ENCODE data around the gene KRTAP22-2. TPM values are rescaled to one million over a fixed set of nuclear protein-coding genes. Genes with fewer than 3 reads are reported as not detected.
A peak's percentile ranks its signal among the peaks of the same experiment; 100 is the strongest.

KRTAP22-2 gene
- polyA plus RNA-seq (ENCODE audit: insufficient read length in 10 of 10) = not detected
- long read RNA-seq, donor 1 = 0 reads
- long read RNA-seq, donor 2 = 0 reads
- long read RNA-seq, donor 3 = 0 reads
- long read RNA-seq, donor 4 = 0 reads
- long read RNA-seq, donor 5 = 0 reads
- long read RNA-seq, donor 6 = 0 reads
- long read RNA-seq, donor 7 = 0 reads
- long read RNA-seq, donor 8 = 0 reads
- long read RNA-seq, donor 9 = 0 reads

GRCh38 chr21:30590297-30590696 is at the start of gene KRTAP22-2:
Gene KRTAP22-2 (minus strand): TSS chr21:30590397.
- no peak for DNase-seq

DNA sequence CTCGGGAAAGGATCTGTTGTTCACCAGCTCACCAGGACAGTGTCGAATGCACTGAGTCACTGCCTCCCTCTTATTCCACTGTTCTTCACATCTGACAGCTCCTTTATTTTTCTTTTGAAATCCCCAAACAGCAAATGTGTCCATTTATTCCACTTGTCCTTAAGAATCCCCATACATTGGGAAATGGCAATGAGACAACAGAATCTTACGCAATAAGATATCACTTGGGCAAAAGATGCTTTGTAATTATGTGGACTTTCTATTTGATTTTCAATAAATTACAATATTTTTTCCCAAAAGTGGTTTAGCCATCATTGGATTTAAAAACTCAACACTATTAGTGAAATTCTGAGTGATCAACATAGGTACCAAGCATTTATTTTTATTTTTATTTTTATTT is 48.5 kb upstream of the KRTAP22-2 start:
- no peak for DNase-seq

DNA sequence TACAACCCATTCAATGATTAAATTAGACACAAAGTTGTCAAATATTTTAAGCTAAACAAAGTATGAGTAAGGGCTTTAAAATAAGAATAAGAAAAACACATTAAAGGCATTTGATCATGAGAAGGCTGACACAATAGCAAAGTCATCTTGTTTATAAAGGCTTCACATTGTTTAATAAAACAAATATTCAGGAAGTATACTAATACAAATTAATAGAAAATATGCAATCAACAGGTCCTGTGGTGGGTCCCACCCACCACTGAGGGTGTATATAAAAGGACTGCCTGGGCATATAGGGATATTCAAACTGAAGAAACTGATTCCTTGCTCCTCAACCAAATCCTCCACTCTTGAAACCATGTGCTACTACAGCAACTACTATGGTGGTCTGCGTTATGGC is 44.7 kb upstream of the KRTAP22-2 start, which contains the start of gene KRTAP20-2:
Gene KRTAP20-2 (plus strand): TSS at position 301 of the 400 bp plus-strand sequence. CDS start 58 bp downstream, at position 359.
- DNase-seq = no peak

- DNase-seq = peak in 1 of 3 donors; percentile 3
These were observed 39.0 kb upstream of the KRTAP22-2 start for GRCh38 chr21:30629200-30629599.

DNA sequence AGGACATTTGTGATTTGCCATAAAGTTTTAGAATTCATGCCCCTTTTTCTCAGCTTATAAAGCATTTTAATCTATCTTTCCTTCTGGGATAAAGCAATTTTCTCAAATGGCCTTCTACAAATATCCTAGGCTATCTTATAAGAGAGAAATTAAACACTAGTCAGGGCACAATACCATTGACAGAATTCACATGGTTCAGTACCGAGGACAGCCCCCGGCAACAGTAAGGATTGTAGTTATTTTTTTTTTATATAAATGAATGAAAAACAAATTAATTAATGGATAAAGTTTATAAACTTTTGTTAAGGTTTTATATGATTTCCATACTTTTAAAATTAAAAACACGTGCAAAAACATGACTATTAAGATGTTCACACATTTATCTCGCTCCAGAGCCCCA is 37.9 kb upstream of the KRTAP22-2 start:
- no peak for DNase-seq

DNA sequence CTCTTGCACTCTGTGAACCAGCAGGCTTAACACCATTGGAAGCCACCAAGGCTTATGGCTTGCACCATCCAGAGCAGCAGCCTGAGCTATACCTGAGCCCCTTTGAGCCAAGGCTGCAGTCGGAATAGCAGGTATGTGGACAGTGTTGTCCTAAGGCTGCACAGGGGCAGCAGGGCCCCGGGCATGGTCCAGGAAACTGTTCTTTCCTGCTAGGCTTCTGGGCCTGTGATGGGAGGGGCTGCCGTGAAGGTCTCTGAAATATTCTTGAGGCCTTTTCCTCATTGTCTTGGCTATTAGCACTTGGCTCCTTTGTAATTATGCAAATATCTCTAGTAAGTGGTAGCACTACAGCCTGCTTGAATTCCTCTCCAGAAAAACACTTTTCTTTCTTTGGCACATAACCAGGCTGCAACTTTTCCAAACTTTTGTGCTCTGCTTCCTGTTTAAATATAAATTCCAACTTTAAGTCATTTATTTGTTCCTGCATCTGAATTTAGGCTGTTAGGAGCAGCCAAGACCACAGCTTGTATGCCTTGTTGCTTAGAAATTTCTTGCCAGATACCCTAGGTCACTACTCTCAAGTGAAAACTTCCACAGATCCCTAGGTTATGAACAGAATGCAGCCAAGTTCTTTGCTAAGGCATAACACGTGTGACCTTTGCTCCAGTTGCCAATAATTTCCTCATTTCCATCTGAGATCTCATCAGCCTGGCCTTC is 35.4 kb upstream of the KRTAP22-2 start:
- peak in 2 of 3 donors; percentile 16 to 37 for DNase-seq

DNA sequence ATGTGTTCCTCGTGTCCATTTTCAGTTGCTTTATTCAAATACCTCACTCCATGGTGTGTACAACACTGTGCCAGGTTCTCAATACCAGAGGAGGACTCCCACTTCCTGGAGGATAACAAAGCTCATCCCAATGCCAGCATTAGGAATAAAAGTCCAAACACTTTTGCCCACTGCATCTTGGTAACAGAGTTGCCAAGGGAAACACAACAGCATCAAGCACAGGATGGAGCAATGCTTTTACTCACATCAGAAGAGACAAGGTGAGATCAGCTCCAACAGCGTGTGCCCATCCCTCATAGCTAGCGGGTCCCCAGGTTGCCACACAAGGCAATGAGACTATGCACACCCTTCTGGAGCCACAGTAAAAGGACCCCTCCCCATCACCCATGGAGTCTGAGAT is 33.2 kb upstream of the KRTAP22-2 start:
- DNase-seq = no peak

DNA sequence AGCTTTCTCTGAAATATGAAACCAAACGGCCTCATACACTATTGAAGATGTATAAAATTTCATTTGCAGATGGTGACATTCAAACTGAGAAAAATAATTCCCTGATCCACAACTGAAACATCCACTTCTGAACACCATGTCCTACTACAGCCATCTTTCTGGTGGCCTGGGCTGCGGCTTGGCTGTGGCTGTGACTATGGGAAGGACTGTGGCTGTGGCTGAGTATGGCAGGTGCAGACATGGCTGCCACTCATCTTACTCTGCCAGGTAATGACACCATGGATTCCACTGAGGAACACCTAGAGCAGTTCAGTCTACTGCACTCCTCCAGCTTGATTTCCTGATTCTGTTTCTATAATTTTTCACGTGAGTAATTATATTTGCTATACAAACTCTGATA is 30.3 kb upstream of the KRTAP22-2 start, which contains the start of gene KRTAP20-4:
Gene KRTAP20-4 (plus strand): TSS at position 106 of the 400 bp plus-strand sequence.
- DNase-seq = no peak

DNA sequence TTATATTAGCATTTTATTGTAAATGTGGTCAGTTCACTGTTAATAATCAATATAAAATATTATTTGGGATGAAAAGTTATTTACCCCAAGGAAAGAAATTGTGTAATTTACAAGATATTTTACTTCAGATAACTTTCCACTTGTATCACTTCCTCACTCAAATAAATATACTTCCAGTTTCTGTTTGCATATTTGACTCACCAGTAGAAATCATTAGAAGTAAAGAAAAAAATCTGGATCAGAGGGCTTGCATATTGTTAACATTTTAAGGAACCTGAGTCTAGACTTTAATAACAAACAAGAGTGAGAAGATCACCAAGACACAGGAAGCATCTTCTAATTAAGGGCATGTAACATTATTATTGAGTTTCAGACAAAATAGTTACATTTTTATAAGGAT is 29.9 kb upstream of the KRTAP22-2 start:
- DNase-seq = no peak

DNA sequence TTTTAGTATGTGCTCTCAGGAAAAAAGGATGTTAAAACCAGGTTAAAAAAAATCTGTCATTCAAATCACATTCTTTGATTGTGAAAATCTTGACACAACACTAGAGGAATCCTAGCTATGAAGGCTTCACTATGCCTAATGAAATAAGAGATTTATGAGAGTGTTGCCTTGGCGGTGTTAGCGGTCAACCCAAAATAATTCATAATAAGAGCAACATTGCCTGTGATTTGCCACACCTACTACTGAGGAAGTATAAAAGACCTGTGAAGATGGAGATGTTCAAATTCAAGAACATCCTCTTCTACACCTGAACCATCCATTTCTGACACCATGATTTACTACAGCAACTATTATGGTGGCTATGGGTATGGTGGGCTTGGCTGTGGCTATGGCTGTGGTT is 25.9 kb upstream of the KRTAP22-2 start, which contains the start of gene KRTAP20-1:
Gene KRTAP20-1 (plus strand): TSS at position 301 of the 400 bp plus-strand sequence. CDS start 30 bp downstream, at position 331.
- no peak for DNase-seq

- DNase-seq = no peak
These were observed 25.0 kb upstream of the KRTAP22-2 start for GRCh38 chr21:30615199-30615598.

- DNase-seq = no peak
These were observed 23.6 kb upstream of the KRTAP22-2 start, which contains the start of gene KRTAP6-1 for GRCh38 chr21:30613836-30614235. Gene KRTAP6-1 (minus strand): TSS chr21:30613930. CDS start chr21:30613904, 26 bp downstream.

GRCh38 chr21:30612132-30612531 is 21.9 kb upstream of the KRTAP22-2 start:
- DNase-seq = no peak

GRCh38 chr21:30605968-30606367 is 15.8 kb upstream of the KRTAP22-2 start:
- DNase-seq = no peak

- no peak for DNase-seq
These were observed 10.6 kb upstream of the KRTAP22-2 start, which contains the start of gene KRTAP22-1 for GRCh38 chr21:30600787-30601186. Gene KRTAP22-1 (plus strand): TSS chr21:30601087.

- no peak for DNase-seq
These were observed 8.6 kb upstream of the KRTAP22-2 start, which contains the start of gene KRTAP6-2 for GRCh38 chr21:30598802-30599201. Gene KRTAP6-2 (minus strand): TSS chr21:30598902. CDS start chr21:30598874, 28 bp downstream.

GRCh38 chr21:30592140-30592539 is 1.9 kb upstream of the KRTAP22-2 start, which contains the start of gene KRTAP6-3:
Gene KRTAP6-3 (plus strand): TSS chr21:30592440. CDS start chr21:30592446, 6 bp downstream.
- no peak for DNase-seq

DNA sequence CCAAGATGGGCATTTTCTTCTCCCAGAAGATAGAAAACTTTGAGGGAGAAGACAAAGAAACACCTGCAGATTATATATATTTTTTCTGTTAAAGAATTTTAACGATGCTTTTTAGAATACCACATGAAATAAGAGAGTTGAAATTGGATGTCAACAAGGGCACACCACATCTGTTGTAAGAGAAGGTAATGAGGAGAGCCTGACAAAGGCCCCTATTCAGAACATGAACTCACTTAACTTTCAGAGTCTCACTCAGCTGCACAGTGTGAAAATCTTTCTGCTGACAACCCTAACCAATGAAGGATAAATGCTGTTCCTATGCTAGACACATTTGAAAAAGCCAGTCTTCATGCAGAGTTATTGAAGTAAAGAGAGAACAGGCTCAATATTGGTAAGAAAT is 7.3 kb downstream of the KRTAP22-2 start:
- no peak for DNase-seq

DNA sequence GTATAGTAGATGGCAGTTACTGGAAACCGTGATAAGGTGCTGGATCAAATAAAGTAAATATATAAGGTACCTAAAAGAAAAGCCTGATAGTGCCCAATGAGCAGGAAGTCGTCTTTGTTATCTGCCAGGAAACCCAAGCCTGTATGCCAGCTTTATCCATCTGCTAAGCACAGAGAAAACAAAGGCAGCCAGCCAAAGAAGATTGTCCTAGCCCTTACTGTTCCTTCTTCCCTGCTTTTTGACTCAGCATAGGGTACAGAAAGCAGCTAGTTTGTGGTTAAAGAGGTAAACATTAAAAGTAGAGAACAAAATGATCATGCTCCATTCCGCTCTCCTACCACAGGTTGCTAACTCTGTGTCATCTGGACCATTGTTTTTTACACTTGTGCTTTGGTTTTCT is 10.1 kb downstream of the KRTAP22-2 start:
- DNase-seq = no peak

- DNase-seq = peak; percentile 6 to 48 (median 42)
These were observed 10.9 kb downstream of the KRTAP22-2 start for GRCh38 chr21:30579346-30579745.

GRCh38 chr21:30577766-30578165 is 12.4 kb downstream of the KRTAP22-2 start:
- no peak for DNase-seq

DNA sequence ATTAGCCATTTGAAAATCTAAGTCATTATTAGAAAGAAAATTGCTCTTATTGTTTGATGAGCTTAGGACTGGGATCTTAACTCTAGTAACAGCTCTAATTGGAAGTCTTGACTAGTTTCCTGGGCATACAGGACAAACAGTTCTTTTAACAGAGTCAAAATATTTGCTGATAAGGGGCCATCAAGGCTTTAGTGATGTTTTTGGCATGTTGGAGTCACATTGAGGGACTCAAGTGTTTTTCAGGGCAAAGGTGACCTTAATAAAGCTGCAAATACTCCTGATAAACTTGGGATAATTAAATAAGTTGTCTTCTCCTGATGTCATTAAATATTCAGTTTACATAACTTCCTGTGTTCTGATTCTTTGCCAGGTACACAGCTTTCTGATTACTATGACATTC is 22.6 kb downstream of the KRTAP22-2 start:
- DNase-seq = no peak

DNA sequence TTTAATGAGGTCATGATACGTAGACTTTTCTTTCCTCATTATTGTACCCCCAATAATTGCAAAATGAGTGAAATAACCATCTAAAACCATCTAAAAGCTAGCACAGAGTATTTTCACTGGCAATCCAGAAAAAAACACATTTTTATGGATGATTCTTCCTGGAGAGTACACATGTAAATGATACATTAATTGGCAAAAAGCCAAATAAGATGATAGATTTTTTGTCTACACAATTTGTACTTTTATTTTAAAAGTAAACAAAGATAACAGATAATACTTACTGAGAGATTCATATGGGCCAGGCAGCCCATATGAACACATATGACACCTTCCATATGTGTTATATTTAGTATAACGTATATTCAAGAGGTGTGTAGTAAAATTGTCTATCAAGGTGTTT is 26.6 kb downstream of the KRTAP22-2 start:
- DNase-seq = no peak
